Calu3 (cell line): Measurements from ENCODE around the gene HEPHL1. TPM values are rescaled to one million over a fixed set of nuclear protein-coding genes. Genes with fewer than 3 reads are reported as not detected.

ENCODE experiments used
- BruUV-seq: library from RNA; stranded (reverse); fragments of 400-500 nt; replicated peaks from 2 replicates; lab custom pipeline; 2021; lab: Mats Ljungman, UMichigan
- CTCF ChIA-PET: fragments of 300-600 bp; sonication (Branson Sonifier 250); formaldehyde crosslinking; loops from one replicate; lab custom pipeline; 2022; ENCODE audit warnings: antibody characterized with exemption; lab: Charles Lee
- DNase-seq: peaks from one replicate; pipeline ENCODE4 v3.0.0; 2022
- H3K27ac Mint-ChIP-seq: one replicate; pipeline ENCODE4 v1.8.0; 2022; ENCODE audit warnings: mixed read lengths; ENCODE audit not compliant: unreplicated experiment
- H3K27me3 Mint-ChIP-seq: one replicate; pipeline ENCODE4 v1.8.0; 2022; ENCODE audit warnings: mixed read lengths; ENCODE audit not compliant: unreplicated experiment
- H3K36me3 Mint-ChIP-seq: one replicate; pipeline ENCODE4 v1.8.0; 2022; ENCODE audit warnings: mild to moderate bottlenecking, moderate library complexity, mixed read lengths; ENCODE audit not compliant: insufficient read depth, unreplicated experiment
- H3K4me1 Mint-ChIP-seq: one replicate; pipeline ENCODE4 v1.8.0; 2022; ENCODE audit warnings: mild to moderate bottlenecking, low read depth, mixed read lengths; ENCODE audit not compliant: unreplicated experiment
- H3K4me3 Mint-ChIP-seq: one replicate; pipeline ENCODE4 v1.8.0; 2022; ENCODE audit warnings: mild to moderate bottlenecking, low read depth, moderate library complexity, mixed read lengths; ENCODE audit not compliant: unreplicated experiment
- H3K9me3 Mint-ChIP-seq: one replicate; pipeline ENCODE4 v1.8.0; 2022; ENCODE audit warnings: low read depth, mixed read lengths; ENCODE audit not compliant: unreplicated experiment
- intact Hi-C: fragments of 100-400 bp; cut with micrococcal nuclease; formaldehyde crosslinking; loops from one replicate; pipeline ENCODE4 v1.10.0; 2022; ENCODE audit not compliant: unreplicated experiment
- total RNA-seq: library from RNA; stranded (reverse); gene quantifications from 2 replicates; pipeline ENCODE4 v1.2.3, GENCODE V29; 2022
- TF ChIP-seq, protein P1 (sequence below): fragments of 200-600 bp; IDR thresholded peaks from one replicate; pipeline ENCODE4 v1.8.0; 2022; ENCODE audit warnings: antibody characterized with exemption; ENCODE audit not compliant: unreplicated experiment

HEPHL1 gene
- total RNA-seq, 1 experiment from 2014 or later = not detected

DNA sequence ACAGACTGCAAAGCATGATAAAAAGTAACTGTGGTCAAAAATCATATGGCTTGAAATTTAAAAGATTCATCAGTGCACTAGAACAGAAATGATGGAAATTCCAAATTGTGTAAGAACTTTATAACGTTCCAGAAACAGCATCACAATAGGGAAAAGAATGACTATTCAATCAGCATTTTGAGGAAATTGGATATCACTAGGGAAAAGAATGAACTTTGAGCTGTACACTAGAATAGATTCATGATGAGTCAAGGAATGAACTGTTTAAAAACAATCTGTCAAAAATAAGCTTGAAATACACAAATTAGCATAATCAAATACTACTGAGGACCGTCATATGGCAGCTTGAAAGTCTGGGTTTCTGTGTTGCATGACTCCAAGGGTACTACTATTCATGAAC is 20.5 kb upstream of the HEPHL1 start:
- CTCF ChIA-PET = no interaction called here
- no peaks in the 10 kb centered on the region for H3K4me1 Mint-ChIP-seq
- no peaks in the 10 kb centered on the region for H3K27me3 Mint-ChIP-seq
- no peaks in the 10 kb centered on the region for H3K36me3 Mint-ChIP-seq
- TF ChIP-seq, protein P1, sequence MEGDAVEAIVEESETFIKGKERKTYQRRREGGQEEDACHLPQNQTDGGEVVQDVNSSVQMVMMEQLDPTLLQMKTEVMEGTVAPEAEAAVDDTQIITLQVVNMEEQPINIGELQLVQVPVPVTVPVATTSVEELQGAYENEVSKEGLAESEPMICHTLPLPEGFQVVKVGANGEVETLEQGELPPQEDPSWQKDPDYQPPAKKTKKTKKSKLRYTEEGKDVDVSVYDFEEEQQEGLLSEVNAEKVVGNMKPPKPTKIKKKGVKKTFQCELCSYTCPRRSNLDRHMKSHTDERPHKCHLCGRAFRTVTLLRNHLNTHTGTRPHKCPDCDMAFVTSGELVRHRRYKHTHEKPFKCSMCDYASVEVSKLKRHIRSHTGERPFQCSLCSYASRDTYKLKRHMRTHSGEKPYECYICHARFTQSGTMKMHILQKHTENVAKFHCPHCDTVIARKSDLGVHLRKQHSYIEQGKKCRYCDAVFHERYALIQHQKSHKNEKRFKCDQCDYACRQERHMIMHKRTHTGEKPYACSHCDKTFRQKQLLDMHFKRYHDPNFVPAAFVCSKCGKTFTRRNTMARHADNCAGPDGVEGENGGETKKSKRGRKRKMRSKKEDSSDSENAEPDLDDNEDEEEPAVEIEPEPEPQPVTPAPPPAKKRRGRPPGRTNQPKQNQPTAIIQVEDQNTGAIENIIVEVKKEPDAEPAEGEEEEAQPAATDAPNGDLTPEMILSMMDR = no peak
- no peak for DNase-seq
- no peak overlapping the region for H3K27ac Mint-ChIP-seq
- intact Hi-C loops = no loop called here
- no TSS peak for BruUV-seq
- peaks cover 3% of the 10 kb centered on the region for H3K9me3 Mint-ChIP-seq
- H3K4me3 Mint-ChIP-seq = no peak overlapping the region

DNA sequence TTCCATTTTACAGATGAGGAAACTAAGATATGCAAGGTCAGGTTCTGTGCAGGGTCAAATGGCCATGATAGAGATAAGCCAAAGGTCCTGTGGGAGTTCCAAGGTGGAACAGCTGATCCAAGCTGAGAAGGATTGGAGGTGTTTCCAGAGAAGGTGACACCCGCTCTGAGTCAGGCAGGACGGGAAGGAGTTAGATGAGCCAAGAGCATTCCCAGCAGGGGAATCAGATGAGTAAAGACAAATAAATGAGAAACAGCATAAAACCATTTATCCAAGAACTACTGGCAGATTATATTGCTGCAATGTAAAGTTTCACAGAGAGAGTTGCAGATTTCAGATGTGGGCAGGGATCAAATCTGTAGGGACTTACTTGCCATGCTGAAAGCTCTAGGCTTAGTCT is 18.9 kb upstream of the HEPHL1 start:
- CTCF ChIA-PET = no interaction called here
- H3K4me3 Mint-ChIP-seq = no peak overlapping the region
- H3K36me3 Mint-ChIP-seq = no peaks in the 10 kb centered on the region
- TF ChIP-seq, protein P1 = no peak
- no peak for DNase-seq
- H3K9me3 Mint-ChIP-seq = peaks cover 3% of the 10 kb centered on the region
- intact Hi-C loops = no loop called here
- no peaks in the 10 kb centered on the region for H3K27me3 Mint-ChIP-seq
- H3K4me1 Mint-ChIP-seq = no peaks in the 10 kb centered on the region
- H3K27ac Mint-ChIP-seq = no peak overlapping the region
- no TSS peak for BruUV-seq

DNA sequence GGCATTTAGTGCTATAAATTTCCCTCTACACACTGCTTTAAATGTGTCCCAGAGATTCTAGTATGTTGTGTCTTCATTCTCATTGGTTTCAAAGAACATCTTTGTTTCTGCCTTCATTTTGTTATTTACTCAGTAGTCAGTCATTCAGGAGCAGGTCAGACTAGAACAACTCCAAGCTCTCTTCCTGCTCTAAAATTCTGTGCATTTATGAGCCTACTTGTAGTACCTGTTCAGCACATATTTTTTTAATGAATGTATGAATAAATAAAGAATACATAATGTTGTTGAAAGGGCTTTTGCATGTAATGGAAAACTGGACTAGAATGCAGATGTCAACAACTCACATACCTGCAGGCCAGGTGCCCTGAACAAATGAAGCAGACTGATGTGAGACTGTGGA is 13.7 kb upstream of the HEPHL1 start:
- DNase-seq = no peak
- Mint-ChIP-seq H3K36me3 (no peaks in the 10 kb centered on the region), H3K4me3 (no peak overlapping the region), H3K27me3 (peaks cover 10% of the 10 kb centered on the region), H3K9me3 (no peaks in the 10 kb centered on the region), H3K27ac (no peak overlapping the region), H3K4me1 (no peaks in the 10 kb centered on the region)
- TF ChIP-seq, protein P1 = no peak
- CTCF ChIA-PET = no interaction called here
- no TSS peak for BruUV-seq
- intact Hi-C loops = no loop called here

DNA sequence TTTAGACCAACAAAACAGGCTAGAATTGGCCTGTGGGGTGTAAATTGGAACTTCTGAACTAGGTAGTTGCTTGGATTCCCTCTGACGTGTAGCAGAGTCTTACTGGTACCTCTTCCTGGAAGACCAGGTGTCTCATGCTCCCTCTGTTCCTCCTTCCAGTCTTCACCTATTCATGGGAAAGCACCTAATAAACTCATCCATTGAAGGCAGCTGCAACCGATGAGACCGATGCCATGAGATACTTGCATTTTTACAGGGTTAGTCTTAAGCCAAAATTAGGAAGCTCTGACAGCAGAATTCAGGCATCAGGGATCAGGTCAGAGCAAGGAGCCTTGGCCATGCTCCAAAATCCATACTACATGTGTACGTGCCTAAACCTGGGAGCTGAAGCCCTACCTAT is 13.2 kb upstream of the HEPHL1 start:
- Mint-ChIP-seq H3K4me3 (no peak overlapping the region), H3K27ac (no peak overlapping the region), H3K27me3 (peaks cover 10% of the 10 kb centered on the region), H3K4me1 (no peaks in the 10 kb centered on the region), H3K9me3 (no peaks in the 10 kb centered on the region), H3K36me3 (no peaks in the 10 kb centered on the region)
- no peak for DNase-seq
- intact Hi-C loops = no loop called here
- TF ChIP-seq, protein P1 = no peak
- CTCF ChIA-PET = no interaction called here
- BruUV-seq = no TSS peak
